ENCODE measurements around the gene CIROP.
A peak's percentile ranks its signal among the peaks of the same experiment; 100 is the strongest.

Gene CIROP

DNA sequence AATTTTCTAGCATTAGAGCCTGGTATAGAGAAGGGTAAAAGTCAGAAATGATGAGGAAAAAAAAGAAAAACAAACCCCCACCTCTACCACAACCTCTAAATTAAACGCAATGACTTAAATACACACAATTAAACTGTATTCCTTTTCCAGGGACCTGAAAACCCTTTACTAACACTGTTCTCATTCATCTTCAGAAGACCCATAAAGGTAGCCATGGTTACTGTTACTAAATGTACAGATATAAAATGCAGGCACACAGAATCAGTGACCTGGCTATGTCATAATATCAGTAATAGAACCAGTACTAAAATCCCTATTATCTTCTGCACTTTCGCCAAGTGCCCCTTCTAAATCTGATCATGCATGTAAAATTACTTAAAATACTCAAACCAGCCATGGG, 11.3 kb downstream of the CIROP start:
- peak overlapping the region; percentile 85 for H3K4me3 ChIP-seq (ENCODE audit: low read length)
- H3K4me1 ChIP-seq (ENCODE audit: control insufficient read depth, low read length), result peaks cover 24% of the 10 kb centered on the region
- H3K9me2 ChIP-seq (replicated peaks; ENCODE audit: control insufficient read depth, low read length), result no peaks in the 10 kb centered on the region
- no peak overlapping the region for H3K27ac ChIP-seq (ENCODE audit: low read depth, low read length)
- H3K9me3 ChIP-seq (ENCODE audit: control insufficient read depth, insufficient read depth, low read length), result no peaks in the 10 kb centered on the region
- TF ChIP-seq EZH2phosphoT487 (IDR thresholded peaks at IDR 0.05; ENCODE audit: borderline replicate concordance, low read length), result no peak
- TF ChIP-seq, protein P1, sequence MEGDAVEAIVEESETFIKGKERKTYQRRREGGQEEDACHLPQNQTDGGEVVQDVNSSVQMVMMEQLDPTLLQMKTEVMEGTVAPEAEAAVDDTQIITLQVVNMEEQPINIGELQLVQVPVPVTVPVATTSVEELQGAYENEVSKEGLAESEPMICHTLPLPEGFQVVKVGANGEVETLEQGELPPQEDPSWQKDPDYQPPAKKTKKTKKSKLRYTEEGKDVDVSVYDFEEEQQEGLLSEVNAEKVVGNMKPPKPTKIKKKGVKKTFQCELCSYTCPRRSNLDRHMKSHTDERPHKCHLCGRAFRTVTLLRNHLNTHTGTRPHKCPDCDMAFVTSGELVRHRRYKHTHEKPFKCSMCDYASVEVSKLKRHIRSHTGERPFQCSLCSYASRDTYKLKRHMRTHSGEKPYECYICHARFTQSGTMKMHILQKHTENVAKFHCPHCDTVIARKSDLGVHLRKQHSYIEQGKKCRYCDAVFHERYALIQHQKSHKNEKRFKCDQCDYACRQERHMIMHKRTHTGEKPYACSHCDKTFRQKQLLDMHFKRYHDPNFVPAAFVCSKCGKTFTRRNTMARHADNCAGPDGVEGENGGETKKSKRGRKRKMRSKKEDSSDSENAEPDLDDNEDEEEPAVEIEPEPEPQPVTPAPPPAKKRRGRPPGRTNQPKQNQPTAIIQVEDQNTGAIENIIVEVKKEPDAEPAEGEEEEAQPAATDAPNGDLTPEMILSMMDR (IDR thresholded peaks at IDR 0.05; ENCODE audit: low read depth, low read length, poor library complexity, severe bottlenecking), result no peak
- H4K20me1 ChIP-seq (ENCODE audit: control insufficient read depth, insufficient read depth, low read depth, low read length), result peaks cover 14% of the 10 kb centered on the region
- no peaks in the 10 kb centered on the region for H3K27me3 ChIP-seq (ENCODE audit: control insufficient read depth, low read length)
- H3K79me2 ChIP-seq (ENCODE audit: control insufficient read depth, low read length), result peaks cover 74% of the 10 kb centered on the region
- peak overlapping the region; percentile 75 for H3K4me2 ChIP-seq (ENCODE audit: low read length)
- peaks cover 73% of the 10 kb centered on the region for H3K36me3 ChIP-seq (ENCODE audit: control insufficient read depth, low read length)
- no peaks in the 10 kb centered on the region for H3F3A ChIP-seq (ENCODE audit: control insufficient read depth, insufficient read depth)

DNA sequence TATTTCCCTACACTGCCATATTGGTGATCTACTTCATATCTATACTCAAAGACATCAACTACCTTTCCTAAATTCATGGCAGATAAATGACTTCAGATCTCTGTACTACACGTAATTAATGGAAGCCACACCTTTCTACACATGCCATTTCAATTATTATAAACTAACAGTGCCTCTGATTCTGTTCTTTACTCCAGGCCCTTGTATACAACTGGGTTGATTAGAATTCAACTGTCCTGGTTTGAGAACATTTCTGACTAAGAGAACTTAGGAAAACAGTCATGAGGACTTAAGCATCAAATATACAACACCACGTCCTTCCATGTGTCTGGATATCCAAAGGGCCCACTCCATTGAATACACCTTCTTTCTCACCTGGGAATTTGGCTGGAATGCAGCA, 11.7 kb downstream of the CIROP start:
- peak overlapping the region; percentile 85 for H3K4me3 ChIP-seq (ENCODE audit: low read length)

DNA sequence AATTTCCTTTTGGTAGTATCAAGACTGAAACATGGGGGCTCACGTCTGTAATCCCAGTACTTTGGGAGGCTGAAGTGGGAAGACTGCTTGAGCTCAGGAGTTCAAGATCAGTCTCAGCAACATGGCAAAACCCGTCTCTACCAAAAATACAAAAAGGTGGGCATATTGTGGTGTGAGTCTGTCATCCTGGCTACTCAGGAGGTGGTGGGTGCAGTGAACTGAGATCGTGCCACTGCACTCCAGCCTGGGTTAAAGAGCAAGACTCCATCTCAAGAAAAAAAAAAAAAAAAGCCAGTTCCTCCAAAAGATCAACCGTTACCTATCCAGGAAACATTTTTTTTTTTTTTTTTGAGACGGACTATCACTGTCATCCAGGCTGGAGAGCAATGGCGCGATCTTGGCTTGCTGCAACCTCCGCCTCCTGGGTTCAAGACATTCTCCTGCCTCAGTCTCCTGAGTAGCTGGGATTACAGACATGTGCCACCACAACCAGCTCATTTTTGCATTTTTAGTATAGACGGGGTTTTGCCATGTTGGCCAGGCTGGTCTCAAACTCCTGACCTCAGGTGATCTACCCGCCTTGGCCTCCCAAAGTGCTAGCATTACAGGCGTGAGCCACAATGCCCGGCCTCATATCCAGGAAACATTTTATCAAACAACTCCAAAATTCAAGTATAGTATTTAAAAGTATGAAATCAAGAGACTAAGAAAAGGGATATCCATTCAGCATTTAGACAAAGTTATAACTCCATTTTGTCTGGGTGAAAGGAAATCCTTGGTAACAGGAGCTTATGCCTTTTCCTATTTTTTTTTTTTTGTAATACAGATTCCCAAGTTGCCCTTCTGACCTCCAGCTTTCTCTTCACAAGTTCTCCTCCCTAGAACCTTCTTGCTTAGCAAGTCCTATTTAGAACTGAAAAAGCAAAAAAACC, 13.2 kb downstream of the CIROP start:
- Histone ChIP-seq H3K27ac (ENCODE audit: low read depth, low read length) (no peak overlapping the region), H3K27me3 (ENCODE audit: control insufficient read depth, low read length) (no peaks in the 10 kb centered on the region), H3K4me2 (ENCODE audit: low read length) (no peak overlapping the region), H4K20me1 (ENCODE audit: control insufficient read depth, insufficient read depth, low read depth, low read length) (peaks cover 14% of the 10 kb centered on the region), H3K4me1 (ENCODE audit: control insufficient read depth, low read length) (peaks cover 17% of the 10 kb centered on the region), H3K9me2 (replicated peaks; ENCODE audit: control insufficient read depth, low read length) (no peaks in the 10 kb centered on the region), H3K4me3 (ENCODE audit: low read length) (no peak overlapping the region), H3K9me3 (ENCODE audit: control insufficient read depth, insufficient read depth, low read length) (no peaks in the 10 kb centered on the region), H3K79me2 (ENCODE audit: control insufficient read depth, low read length) (peaks cover 56% of the 10 kb centered on the region), H3F3A (ENCODE audit: control insufficient read depth, insufficient read depth) (no peaks in the 10 kb centered on the region), H3K36me3 (ENCODE audit: control insufficient read depth, low read length) (peaks cover 72% of the 10 kb centered on the region)
- TF ChIP-seq, protein P1 (IDR thresholded peaks at IDR 0.05; ENCODE audit: low read depth, low read length, poor library complexity, severe bottlenecking), result no peak

More for the DNA sequence above, 11.7 kb downstream of the CIROP start:
- peaks cover 71% of the 10 kb centered on the region for H3K79me2 ChIP-seq (ENCODE audit: control insufficient read depth, low read length)
- H4K20me1 ChIP-seq (ENCODE audit: control insufficient read depth, insufficient read depth, low read depth, low read length), result peaks cover 14% of the 10 kb centered on the region
- H3K27ac ChIP-seq (ENCODE audit: low read depth, low read length), result no peak overlapping the region
- H3K9me2 ChIP-seq (replicated peaks; ENCODE audit: control insufficient read depth, low read length), result no peaks in the 10 kb centered on the region
- H3K36me3 ChIP-seq (ENCODE audit: control insufficient read depth, low read length), result peaks cover 73% of the 10 kb centered on the region
- H3K27me3 ChIP-seq (ENCODE audit: control insufficient read depth, low read length), result no peaks in the 10 kb centered on the region
- H3K4me2 ChIP-seq (ENCODE audit: low read length), result peak overlapping the region; percentile 75
- TF ChIP-seq, protein P1 (IDR thresholded peaks at IDR 0.05; ENCODE audit: low read depth, low read length, poor library complexity, severe bottlenecking), result no peak
- no peak for TF ChIP-seq EZH2phosphoT487 (IDR thresholded peaks at IDR 0.05; ENCODE audit: borderline replicate concordance, low read length)
- no peaks in the 10 kb centered on the region for H3K9me3 ChIP-seq (ENCODE audit: control insufficient read depth, insufficient read depth, low read length)
- peaks cover 24% of the 10 kb centered on the region for H3K4me1 ChIP-seq (ENCODE audit: control insufficient read depth, low read length)
- H3F3A ChIP-seq (ENCODE audit: control insufficient read depth, insufficient read depth), result no peaks in the 10 kb centered on the region
